Measurements from ENCODE around the gene ASPM.
"Not testable (repeated sequence)": the region's sequence is repeated elsewhere in the genome, so short reads cannot be mapped to it uniquely, and the experiment has no call there.

ASPM gene

DNA sequence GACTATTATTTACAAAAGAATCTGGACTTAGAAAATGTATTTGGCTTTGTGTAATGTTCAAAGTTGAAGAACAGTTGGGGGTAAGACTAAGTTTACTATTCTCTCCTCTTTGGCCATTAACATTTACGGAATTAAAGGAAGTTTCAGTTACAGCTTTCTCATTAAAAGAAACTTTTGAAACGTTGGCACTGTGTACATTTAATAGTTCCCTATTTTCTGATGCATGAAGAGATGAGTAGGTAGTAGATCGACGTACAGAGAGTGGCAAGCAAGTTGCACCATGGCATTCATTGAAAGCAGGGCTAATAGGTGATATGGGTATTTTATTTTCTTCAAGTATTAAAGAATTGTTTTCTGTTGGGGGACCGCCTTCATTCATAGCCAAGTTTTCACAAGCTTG lies 3.2 kb downstream of the ASPM start:
- no peak for DNase-seq (ENCODE audit: low read depth in 2 of 2)

DNA sequence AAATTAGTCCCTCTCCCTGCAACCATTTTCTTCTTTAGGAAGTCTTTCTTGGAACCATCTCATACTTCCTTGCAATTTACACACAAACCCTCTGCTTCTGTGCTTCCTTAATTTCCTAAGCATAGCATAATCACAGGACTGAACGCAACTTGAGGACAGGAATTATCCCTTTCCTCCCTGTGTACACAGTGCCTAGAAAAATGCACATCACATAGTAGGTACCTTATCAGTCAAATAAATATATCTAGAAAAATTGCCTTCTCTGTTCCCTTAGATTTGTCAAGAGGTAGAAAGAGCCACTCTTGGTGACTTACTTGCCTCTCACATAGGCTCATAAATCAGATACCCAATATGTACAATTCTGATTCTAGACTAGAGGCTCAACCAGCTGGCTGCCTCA lies 4.9 kb downstream of the ASPM start:
- DNase-seq (ENCODE audit: low read depth in 2 of 2) = no peak

DNA sequence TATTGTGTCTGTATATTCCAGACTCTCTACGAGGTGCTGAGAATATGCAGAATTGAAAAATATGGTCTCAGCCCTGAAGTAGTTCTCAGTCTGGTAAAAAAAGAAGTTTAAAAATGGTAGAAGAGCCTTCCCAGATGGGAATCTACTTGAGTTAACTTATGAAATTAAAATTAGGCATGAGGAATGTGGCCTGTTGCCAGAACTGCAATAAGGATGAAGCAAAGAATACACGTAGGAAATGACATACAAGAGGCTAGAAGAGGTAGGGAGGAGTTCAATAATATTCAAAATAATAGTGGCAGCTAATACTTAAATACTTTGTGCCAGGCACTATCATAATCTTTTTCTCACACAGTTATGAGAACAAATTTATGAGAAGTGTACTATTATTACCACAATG lies 6.3 kb downstream of the ASPM start:
- peak in 1 of 2 experiments; percentile 34 for DNase-seq (ENCODE audit: low read depth in 2 of 2)

DNA sequence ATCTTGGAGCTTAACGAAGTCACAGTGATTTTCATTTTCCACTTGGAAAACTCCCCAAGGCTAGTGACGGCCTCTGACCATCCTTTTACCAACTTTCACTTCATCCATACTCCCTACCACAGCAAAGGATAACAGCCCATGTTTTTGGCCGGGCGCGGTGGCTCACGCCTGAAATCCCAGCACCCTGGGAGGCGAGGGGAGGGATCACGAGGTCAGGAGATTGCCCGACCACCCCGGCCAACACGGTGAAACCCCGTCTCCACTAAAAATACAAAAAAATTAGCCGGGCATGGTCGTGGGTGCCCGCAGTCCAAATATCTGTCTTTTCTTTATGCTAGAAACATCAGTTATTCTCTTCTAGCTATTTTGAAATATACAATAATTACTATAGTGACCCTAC lies 7.3 kb downstream of the ASPM start:
- no peak for DNase-seq (ENCODE audit: low read depth in 2 of 2)

DNA sequence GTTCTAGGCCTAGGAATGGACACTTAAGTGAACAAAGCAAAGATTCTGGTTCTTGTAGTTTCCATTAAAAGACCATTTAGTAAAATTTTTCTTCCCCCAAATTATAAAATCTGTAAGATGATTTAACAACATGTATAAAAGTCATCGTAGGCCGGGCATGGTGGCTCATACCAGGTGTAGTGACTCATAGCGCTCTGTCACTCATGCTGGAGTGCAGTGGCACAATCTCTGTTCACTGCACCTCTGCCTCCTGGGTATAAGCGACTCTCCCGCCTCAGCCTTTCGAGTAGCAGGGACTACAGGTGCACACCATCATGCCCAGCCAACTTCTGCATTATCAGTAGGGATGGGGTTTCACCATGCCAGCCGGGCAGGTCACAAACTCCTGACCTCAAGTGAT lies 9.1 kb downstream of the ASPM start:
- DNase-seq (ENCODE audit: low read depth in 2 of 2) = no peak

DNA sequence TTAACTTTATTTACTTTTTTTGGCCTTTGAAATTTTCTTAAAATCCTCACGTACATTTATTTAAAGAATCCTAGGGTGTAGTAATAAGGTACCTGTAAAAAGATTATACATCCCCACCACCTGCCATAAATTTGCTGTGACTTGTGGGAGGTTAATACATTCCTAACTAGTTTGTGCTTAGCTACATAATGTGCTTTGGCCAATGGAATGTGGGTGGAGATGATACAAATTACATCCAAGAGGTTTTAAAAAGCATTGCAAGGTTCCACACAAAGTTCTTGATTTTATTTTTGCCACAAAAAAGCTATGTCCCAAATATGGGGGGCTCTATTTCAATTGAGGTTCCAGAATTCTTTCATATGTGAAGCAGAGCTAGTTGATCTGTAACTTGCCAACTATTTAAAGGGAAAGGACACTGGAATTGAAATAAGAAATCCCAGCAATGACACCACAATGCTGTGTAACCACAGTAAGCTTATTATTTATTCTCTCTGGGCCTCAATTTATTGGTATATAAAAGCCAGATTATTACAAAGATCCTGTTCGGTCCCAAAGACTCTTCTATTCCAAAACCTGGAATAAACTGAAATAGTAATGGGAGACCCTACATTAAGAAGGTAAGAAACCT lies 15.7 kb downstream of the ASPM start:
- peak in 1 of 2 experiments; percentile 18 for DNase-seq (ENCODE audit: low read depth in 2 of 2)

DNA sequence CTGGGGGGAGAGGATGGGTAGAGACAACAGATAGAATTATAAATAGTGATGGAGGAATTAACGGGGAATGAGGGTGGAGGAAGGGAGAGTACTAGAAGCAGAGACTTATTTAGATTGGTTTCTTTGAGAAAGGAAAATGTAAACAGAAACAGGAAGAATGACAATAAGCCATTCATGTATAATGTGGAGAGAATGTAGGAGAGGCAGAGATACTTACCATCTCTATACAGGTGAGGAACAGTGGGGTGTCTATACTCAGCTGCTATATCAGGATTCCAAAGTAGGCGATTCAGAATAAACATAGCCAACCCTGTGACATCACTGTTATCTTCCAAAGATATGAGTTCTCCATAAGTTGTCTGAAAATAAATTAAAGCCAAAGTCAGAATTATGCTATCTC lies 16.8 kb downstream of the ASPM start:
- no peak for DNase-seq (ENCODE audit: low read depth in 2 of 2)

DNA sequence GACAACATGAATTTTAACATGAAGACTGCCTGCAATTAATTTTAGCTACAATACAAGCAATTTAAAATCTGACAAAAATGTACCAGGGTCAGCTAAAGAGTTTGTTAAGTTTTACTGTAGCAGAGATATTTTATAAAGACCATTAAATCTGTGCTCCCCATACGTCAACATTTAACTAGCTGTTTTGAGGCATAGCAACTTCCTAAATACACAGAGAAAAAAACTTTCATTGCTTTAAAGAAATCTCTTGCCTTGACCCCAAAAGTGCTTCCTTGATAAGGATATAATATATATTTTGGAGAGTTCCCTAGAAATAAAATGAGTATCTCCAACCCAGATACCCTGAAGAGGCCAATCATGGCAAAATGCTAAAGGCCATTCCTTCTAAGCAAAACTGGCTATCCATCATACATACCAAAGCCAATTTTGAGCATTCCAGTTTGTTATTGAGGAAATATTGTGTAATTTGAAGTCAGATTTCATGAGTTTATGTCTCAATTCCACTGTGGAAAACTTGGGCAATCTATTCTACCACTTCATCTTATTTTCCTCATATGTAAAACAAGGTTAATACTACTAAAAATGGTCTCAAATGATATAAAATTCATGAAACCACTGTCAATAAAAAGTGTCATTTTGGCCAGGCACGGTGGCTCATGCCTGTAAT lies 19.1 kb downstream of the ASPM start:
- DNase-seq (ENCODE audit: low read depth in 2 of 2) = peak; percentile 44

DNA sequence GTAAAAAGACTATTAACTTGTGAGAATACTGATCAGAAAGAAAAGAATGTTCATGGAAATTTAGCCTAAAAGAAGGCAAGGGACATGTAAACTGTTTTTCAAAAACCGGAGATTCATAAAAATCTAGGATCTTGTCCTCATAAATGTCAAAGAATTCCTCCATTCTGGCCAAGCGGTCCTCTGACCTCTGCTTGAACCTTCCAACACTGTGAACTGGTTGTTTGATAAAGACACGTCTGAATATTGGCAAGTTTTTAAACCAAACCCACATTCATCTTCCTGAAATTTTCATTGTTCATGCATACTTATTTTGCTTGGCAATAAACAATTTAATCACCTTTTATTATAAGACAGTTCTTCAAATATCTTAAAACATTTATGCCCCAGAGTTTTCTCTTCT lies 19.8 kb downstream of the ASPM start:
- no peak for DNase-seq (ENCODE audit: low read depth in 2 of 2)

DNA sequence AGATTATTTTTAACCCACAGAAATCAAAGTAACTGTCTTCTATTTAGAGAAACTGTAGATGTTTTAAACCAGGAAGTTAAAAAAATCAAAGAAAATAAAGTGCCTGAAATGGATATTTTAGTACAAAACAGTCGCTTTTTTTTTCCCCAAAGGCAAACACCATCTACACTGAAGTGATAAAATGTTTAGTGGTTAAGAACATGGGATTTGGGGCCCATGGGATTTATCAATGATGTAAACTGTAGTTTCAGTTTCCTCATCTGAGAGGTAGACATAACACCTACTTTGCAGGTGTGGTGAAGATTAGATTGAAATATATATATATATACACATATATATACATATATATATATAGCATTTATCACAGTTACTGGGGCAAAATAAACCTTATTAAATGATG lies 22.1 kb downstream of the ASPM start:
- DNase-seq (ENCODE audit: low read depth in 2 of 2) = no peak

DNA sequence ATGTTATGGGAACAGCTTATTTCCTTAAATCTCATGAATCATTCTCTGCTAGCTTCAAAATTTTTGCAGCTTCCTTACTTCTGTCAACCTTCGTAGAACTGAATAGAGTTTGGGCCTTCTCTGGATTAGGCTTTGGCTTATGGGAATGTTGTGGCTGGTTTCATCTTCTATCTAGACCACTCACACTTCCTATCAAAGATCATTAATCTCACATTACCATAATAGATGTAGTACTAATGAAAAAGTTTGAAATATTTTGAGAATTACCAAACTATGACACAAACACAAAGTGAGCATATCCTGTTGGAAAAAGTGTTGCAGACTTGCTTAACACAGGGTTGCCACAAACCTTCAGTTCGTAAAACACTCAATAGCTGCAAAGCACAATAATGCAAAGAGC lies 30.3 kb downstream of the ASPM start:
- DNase-seq (ENCODE audit: low read depth in 2 of 2) = no peak

DNA sequence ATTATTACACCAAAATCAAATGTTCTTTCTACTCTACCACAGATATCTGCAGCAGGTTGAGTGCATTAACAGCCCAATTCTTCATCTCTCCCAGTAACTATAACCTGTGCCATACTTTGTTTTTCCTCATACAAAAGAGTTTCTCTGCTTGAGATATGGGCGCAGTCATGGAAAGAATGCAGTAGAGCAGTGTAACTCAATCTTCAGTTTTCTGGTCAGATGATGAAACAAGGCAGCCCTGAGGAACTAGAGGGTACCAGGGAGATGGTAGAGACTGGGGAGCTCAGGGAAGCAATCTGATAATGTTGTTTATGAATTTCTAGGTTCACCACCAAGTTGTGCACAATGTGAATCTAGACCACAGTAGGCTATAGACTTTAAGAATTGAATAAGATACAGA lies 39.6 kb downstream of the ASPM start:
- DNase-seq (ENCODE audit: low read depth in 2 of 2) = no peak

DNA sequence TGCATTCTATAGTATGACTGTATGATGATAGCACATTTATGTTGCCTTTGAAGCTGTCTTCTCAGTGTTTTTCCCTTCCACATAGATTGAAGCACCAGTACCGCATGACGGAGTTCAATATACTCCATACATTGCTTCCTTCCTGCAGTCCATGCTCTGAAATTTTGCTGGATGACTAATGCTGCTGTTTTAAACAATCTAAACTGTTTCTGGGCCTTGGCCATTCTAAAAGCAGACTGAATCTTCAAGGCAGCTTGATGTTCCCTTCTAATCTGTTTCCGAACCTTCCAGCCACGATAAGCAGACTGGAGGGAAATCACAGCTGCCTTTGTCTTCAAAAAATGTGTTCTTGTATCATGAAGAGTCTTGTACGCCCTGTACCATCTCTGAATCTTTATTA lies 43.2 kb downstream of the ASPM start:
- DNase-seq (ENCODE audit: low read depth in 2 of 2) = no peak

DNA sequence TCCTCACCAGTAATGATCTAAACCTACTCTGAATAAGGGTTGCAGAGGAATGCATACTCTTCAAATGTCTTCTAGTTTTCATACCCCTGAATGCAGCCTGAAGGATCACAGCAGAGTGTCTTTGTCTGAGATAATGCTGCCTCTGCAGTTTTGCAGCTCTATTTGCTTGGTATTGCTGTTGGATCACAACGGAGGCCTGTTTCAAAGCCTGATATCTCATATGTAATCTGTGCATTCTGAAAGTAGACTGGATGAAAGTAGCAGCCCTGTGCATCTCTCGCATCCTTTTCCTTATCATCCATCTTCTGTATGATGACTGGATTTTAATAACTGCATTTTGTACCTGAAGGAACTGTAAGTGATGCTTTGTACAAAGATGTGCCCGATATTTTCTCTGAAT lies 44.5 kb downstream of the ASPM start:
- no peak for DNase-seq (ENCODE audit: low read depth in 2 of 2)

DNA sequence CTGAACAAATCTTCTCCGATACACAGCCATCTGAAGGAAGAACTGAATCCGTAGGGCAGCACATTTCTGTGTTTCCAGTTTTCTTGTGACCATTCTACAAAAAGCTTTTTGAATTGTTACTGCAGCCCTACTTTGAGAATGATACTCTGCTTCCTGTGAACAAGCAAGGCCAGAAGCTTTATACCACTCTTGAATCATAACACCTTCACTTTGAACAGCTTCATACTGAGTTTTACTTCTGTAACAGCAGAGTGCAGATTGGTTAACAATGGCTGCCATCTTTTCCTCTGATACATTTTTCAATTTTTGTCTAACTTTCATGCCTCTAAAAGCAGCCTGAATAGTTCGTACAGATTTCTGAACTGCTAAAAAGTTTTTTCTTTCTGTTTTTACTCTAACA lies 45.8 kb downstream of the ASPM start:
- DNase-seq (ENCODE audit: low read depth in 2 of 2) = no peak

DNA sequence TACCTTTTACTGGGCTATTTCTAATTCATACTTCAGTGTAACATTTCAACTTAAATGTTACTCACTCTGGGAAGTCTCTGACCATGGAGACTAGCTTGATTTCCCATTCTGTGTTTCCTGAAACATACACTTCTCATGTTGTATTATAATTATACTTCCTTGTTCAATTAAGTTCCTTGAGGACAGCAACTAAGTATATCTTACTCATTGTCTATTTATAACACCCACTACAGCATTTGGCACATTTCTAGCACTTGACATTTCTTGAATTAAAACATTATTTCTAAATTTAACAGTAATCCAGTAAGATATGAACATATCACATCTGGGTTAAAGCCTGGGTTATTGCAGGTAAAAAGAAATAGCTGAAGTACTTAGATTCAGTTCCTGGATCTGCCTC lies 47.0 kb downstream of the ASPM start:
- no peak for DNase-seq (ENCODE audit: low read depth in 2 of 2)

DNA sequence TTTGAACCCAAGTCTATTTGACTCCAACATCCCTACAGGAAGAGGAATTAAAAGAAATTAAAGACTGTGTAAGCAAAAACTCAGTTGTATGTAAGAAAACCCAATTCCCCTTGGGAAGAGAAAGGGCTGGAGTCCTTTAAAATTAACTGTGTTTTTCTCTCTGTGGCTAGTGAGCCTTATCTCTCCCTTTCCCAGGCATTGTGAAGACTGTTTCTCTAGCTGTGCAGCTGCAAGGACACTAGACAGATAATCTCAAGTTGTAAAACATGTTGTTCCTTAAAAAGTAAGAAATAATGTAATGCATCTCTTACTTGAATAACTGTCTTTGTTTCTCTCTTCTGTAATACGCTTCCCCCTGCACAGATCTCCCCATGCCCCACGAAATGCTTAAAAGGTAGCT lies 49.5 kb downstream of the ASPM start:
- not testable (repeated sequence) for DNase-seq (ENCODE audit: low read depth in 2 of 2)

DNA sequence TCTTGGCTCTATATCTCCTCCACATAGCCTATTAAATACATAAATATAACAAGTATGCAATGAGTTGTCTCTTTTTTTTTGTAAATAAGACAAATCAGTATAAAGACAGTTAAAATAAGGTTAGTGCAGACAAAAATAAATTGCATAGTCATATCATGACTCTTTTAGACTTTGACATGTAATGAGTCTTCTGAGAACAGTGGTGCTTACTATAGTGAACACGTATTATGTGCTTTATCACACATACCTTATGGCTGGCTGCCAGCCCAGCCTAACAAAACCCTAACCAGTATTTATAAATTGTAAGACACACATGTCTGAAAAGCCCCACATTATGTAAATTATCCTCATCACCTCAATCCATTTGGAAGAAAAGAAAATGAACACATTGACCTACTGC lies 50.3 kb downstream of the ASPM start:
- no peak for DNase-seq (ENCODE audit: low read depth in 2 of 2)

DNA sequence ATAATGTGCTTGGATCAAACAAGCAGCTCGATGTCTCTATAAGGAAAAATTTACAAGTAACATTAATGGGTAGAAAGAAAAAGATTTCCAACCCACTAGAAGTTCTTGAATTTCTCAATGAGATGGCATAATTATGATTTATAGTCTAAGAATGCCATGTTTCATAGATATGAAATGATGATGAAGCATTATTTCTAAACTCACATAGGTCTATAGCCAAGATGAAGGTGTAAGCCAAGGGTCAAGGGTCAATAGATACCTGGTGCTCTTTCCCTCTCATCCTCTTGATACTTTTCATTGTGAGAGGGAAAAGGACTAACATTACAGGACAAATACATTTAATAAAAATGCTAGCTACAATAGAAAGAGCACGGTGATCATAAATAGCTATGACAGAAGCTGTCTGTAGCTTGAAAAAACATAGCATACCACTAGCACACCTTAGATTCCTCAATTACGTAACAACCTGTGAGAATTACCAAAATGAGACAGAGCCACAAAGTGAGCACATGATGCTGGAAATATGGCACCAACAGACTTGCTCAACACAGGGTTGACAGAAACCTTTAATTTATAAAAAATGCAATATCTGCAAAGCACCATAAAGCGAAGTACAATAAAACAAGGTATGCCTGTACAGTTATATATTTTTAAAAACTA lies 53.1 kb downstream of the ASPM start:
- no peak for DNase-seq (ENCODE audit: low read depth in 2 of 2)

DNA sequence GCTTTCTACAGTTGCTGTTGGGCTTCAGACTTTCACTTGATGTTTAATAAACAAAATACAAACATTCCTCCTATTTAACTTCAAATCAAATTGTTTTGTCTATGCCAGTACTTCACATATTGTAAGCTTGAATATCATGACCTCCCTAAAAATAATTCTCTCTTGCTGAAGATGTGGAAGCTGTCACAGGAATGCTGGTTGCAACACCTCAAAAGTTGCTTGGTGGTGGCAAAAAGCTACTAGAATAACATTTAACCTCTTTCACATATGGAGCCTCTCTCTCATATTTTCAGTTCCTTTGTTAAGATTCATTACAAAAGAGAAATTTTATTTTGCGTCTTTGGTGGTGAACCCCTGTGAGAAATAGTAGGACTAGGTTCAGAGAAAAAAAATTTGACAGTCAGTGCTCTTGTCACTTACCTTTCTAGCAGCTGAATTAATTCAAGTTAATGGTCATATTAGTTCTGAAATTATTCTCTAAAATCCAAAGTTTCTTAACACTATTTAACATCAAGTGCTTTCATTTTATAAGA lies 53.9 kb downstream of the ASPM start:
- no peak for DNase-seq (ENCODE audit: low read depth in 2 of 2)

DNA sequence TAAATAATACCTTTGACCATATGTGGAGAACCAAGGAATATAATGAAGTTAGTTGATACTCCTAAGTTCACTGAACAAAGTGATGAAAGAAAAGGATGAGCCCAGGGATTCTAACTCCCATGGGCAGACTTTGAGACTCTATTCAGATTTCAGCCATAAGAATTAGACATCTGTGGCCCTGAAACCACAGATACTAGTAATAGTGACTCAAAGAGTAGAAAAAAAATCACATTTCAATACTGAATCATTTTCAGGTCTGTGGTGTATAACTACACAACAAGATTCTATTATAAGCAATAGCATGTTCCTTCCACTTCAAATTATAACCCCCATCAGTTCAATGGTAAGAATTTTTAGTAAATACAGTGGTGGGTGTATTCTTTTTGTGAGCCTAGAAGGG lies 63.0 kb downstream of the ASPM start:
- DNase-seq (ENCODE audit: low read depth in 2 of 2) = no peak

DNA sequence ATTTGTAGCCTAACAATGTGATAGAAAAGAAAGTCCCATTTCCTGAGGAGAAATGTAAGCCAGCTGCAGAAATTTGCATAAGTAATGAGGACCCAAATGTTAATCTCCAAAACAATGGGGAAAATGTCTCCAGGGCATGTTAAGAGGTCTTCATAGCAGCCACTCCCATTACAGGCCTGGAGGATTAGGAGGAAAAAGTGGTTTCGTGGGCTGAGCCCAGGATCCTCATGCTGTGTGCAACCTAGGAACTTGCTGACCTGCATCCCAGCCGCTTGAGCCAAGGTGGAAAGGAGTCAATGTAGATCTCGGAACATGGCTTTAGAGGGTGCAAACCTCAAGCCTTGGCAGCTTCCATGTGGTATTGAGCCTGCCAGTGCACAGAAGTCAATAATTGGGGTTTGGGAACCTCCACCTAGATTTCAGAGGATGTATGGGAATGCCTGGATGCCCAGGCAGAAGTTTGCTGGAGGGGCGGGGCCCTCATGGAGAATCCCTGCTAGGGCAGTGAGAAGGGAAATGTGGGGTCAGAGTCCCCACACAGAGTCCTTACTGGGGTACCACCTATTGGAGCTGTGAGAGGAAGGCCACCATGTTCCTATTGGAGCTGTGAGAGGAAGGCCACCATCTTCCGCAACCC lies 65.2 kb downstream of the ASPM start:
- DNase-seq (ENCODE audit: low read depth in 2 of 2) = no peak

DNA sequence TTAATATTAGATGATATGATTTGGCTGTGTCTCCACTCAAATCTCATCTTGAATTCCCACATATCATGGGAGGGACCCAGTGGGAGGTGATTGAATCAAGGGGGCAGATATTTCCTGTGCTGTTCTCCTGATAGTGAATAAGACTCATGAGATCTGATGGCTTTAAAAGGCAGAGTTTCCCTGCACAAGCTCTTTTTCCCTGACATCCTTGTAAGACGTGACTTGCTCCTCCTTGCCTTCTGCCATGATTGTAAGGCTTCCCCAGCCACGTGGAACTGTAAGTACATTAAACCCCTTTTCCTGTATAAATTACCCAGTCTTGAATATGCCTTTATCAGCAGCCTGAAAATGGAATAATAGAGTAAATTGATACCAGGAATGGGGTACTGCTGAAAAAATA lies 66.1 kb downstream of the ASPM start:
- no peak for DNase-seq (ENCODE audit: low read depth in 2 of 2)

All from fibroblast of skin of left biceps (primary cell).